EL (cell line): ENCODE measurements around the gene PCDHGA12.

Experiments used
- DNase-seq: peaks from one replicate; pipeline ENCODE4 v3.0.0-alpha.2; 2016

The PCDHGA12 gene

GRCh38 chr5:141441571-141442170 lies 11.4 kb downstream of the PCDHGA12 start:
- no peak for DNase-seq

- peak; percentile 31 for DNase-seq
Observed at GRCh38 chr5:141465351-141465750, 35.0 kb downstream of the PCDHGA12 start.

- peak; percentile 97 for DNase-seq
Observed at GRCh38 chr5:141475625-141476131, 45.4 kb downstream of the PCDHGA12 start, which contains the start of gene PCDHGC3. Gene PCDHGC3 (plus strand): TSS chr5:141475966. CDS start chr5:141476117, 151 bp downstream.

GRCh38 chr5:141476132-141476911 lies 46.0 kb downstream of the PCDHGA12 start:
- DNase-seq, result peak; percentile 80

DNA sequence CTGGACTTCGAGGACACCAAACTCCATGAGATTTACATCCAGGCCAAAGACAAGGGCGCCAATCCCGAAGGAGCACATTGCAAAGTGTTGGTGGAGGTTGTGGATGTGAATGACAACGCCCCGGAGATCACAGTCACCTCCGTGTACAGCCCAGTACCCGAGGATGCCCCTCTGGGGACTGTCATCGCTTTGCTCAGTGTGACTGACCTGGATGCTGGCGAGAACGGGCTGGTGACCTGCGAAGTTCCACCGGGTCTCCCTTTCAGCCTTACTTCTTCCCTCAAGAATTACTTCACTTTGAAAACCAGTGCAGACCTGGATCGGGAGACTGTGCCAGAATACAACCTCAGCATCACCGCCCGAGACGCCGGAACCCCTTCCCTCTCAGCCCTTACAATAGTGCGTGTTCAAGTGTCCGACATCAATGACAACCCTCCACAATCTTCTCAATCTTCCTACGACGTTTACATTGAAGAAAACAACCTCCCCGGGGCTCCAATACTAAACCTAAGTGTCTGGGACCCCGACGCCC lies 46.8 kb downstream of the PCDHGA12 start:
- no peak for DNase-seq

- peak; percentile 20 for DNase-seq
Observed at GRCh38 chr5:141477815-141478214, 47.5 kb downstream of the PCDHGA12 start.

DNA sequence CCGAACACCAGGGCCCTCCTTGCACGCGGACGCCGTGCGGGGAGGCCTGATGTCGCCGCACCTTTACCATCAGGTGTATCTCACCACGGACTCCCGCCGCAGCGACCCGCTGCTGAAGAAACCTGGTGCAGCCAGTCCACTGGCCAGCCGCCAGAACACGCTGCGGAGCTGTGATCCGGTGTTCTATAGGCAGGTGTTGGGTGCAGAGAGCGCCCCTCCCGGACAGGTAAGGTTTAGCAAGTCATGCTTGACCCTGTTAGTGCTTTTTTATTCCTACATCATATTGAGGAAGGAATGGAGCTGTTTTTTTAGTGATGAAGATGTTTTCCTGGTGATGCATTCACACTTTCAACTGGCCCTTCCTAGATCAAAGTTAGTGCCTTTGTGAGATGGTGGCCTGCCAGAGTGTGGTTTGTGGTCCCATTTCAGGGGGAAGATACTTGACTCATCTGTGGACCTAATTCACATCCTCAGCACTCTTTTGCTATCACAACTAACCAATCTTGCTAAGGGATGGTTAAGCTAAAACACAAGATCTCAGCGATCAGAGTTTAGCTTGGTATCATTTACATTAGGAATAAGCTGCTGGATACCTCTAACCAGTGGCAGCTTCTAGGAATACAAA lies 48.1 kb downstream of the PCDHGA12 start:
- peak; percentile 31 for DNase-seq

DNA sequence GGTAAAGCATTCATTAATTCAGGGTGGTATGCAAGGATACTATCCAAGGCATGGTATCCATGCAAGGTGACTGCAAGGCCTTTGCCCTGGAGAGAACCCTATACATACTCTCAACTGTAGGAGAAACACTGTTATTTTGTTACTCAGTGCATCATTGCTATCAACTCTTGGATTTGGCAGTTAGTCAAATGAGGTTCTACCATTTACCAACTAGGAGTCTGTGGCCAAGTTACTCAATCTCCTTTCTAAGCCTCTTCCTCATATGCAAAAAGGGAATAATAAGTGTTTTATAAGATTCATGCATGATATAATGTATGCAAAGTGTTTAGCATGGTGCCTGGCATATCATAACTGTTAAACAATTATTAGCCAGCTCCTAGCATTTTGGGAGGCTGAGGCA lies 49.5 kb downstream of the PCDHGA12 start:
- DNase-seq, result no peak
